Naive thymus-derived CD4-positive, alpha-beta T cell (primary cell): ENCODE data around the gene RPRD2. TPM values are rescaled to one million over a fixed set of nuclear protein-coding genes. Genes with fewer than 3 reads are reported as not detected.
A peak's percentile ranks its signal among the peaks of the same experiment; 100 is the strongest.

Source experiments
- ATAC-seq: fragments of 150-1000 bp; cut with Tn5 transposase; 2 replicates; pipeline ENCODE4 v1.10.0; 2021; ENCODE audit warnings: mild to moderate bottlenecking, moderate library complexity
- CTCF ChIA-PET: fragments of 350-600 bp; sonication (Branson Sonifier 250); formaldehyde crosslinking; loops from one replicate; lab custom pipeline; 2021; ENCODE audit warnings: antibody characterized with exemption; lab: Charles Lee
- POLR2A ChIA-PET: fragments of 350-600 bp; sonication (Branson Sonifier 250); formaldehyde crosslinking; loops from one replicate; lab custom pipeline; 2021; ENCODE audit warnings: antibody characterized with exemption, inconsistent platforms; lab: Charles Lee
- DNase-seq, 9 donors: peaks; one replicate each; pipeline versions ENCODE4 v3.0.0 to v3.0.0-alpha.2; 2020 to 2022; ENCODE audit warnings: mixed read lengths in 1 of 9
- H3K27ac ChIP-seq: one replicate; pipeline ENCODE4 v1.7.0; 2013; ENCODE audit warnings: mild to moderate bottlenecking, low read depth, low read length, moderate library complexity
- H3K27me3 ChIP-seq, 2 donors: one replicate each; pipeline ENCODE4 v1.7.0; 2013; ENCODE audit warnings: low read length in 2 of 2, mild to moderate bottlenecking in 2 of 2, moderate library complexity in 2 of 2; ENCODE audit not compliant: control insufficient read depth in 2 of 2, insufficient read depth in 2 of 2
- H3K36me3 ChIP-seq, 3 experiments: 1 replicate in 2 of 3; 2 replicates in 1 of 3; pipeline ENCODE4 v1.7.0; 2013; ENCODE audit warnings: low read length in 3 of 3, mild to moderate bottlenecking in 3 of 3, moderate library complexity in 1 of 3; ENCODE audit not compliant: insufficient read depth in 3 of 3, control insufficient read depth in 2 of 3
- H3K4me1 ChIP-seq, 2 donors: one replicate each; pipeline ENCODE4 v1.7.0; 2013; ENCODE audit warnings: low read length in 2 of 2, mild to moderate bottlenecking in 2 of 2, moderate library complexity in 1 of 2; ENCODE audit not compliant: control insufficient read depth in 2 of 2, insufficient read depth in 2 of 2
- H3K4me3 ChIP-seq: 2 replicates; pipeline ENCODE4 v1.7.0; 2013; ENCODE audit warnings: mild to moderate bottlenecking, low read length
- H3K9me3 ChIP-seq, 3 experiments: 1 replicate in 2 of 3; 2 replicates in 1 of 3; pipeline ENCODE4 v1.7.0; 2013; ENCODE audit warnings: low read length in 3 of 3; ENCODE audit not compliant: control insufficient read depth in 2 of 3
- H3K27ac Mint-ChIP-seq, 9 donors: one replicate each; pipeline ENCODE4 v1.8.0; 2020 to 2022; ENCODE audit warnings: mixed read lengths in 9 of 9, mild to moderate bottlenecking in 8 of 9, moderate library complexity in 5 of 9, inconsistent platforms in 2 of 9
- H3K27me3 Mint-ChIP-seq, 5 donors: one replicate each; pipeline ENCODE4 v1.8.0; 2021 to 2022; ENCODE audit warnings: mixed read lengths in 5 of 5, mild to moderate bottlenecking in 1 of 5
- H3K36me3 Mint-ChIP-seq, 5 donors: one replicate each; pipeline ENCODE4 v1.8.0; 2020 to 2022; ENCODE audit warnings: mixed read lengths in 5 of 5, mild to moderate bottlenecking in 3 of 5, inconsistent platforms in 1 of 5
- H3K4me1 Mint-ChIP-seq, 7 donors: one replicate each; pipeline ENCODE4 v1.8.0; 2020 to 2022; ENCODE audit warnings: mixed read lengths in 7 of 7, mild to moderate bottlenecking in 3 of 7, inconsistent platforms in 1 of 7
- H3K4me3 Mint-ChIP-seq, 10 donors: one replicate each; pipeline ENCODE4 v1.8.0; 2020 to 2022; ENCODE audit warnings: mild to moderate bottlenecking in 10 of 10, mixed read lengths in 10 of 10, moderate library complexity in 6 of 10, inconsistent platforms in 2 of 10
- H3K9me3 Mint-ChIP-seq, 11 donors: one replicate each; pipeline ENCODE4 v1.8.0; 2020 to 2022; ENCODE audit warnings: mixed read lengths in 11 of 11, mild to moderate bottlenecking in 4 of 11, inconsistent platforms in 1 of 11, moderate library complexity in 1 of 11
- intact Hi-C, 2 donors: fragments of 100-400 bp; cut with micrococcal nuclease; formaldehyde crosslinking; loops; one replicate each; pipeline ENCODE4 v1.15.1; 2023
- polyA plus RNA-seq, 2 donors: library from polyadenylated mRNA; unstranded; fragments of 300-500 nt; fragmentation: Illumina TruSeq; gene quantifications; one replicate each; pipeline ENCODE4 v1.2.3, GENCODE V29; 2021
- total RNA-seq, 6 experiments: library from RNA in 5 of 6; stranded (reverse) in 5 of 6; gene quantifications; 1 replicate in 5 of 6; 2 replicates in 1 of 6; pipeline ENCODE4 v1.2.3 and lab custom pipeline; 2021 to 2026

The RPRD2 gene
- total and polyA plus RNA-seq, 7 experiments from 2014 or later = 27.5 to 62.2 (median 40.6) TPM

- no peaks in the 10 kb centered on the region for H3K9me3 Mint-ChIP-seq
- intact Hi-C loops = no loop called here
- POLR2A ChIA-PET = interaction anchor here (1.0 kb wide), 1 partner anchor 150 kb away, joined by 3 read pairs; no protein-coding TSS in a partner anchor
- Histone ChIP-seq H3K27ac (no peak overlapping the region), H3K36me3 (no peaks in the 10 kb centered on the region), H3K4me3 (no peak overlapping the region), H3K4me1 (peaks cover 0 to 6% of the 10 kb centered on the region in 2 donors), H3K9me3 (no peaks in the 10 kb centered on the region), H3K27me3 (no peaks in the 10 kb centered on the region)
- H3K4me3 Mint-ChIP-seq = peak overlapping the region; percentile 15 to 94 (median 88)
- peaks cover 9 to 17% (median 10%) of the 10 kb centered on the region in 7 donors for H3K4me1 Mint-ChIP-seq
- ATAC-seq (no peak), DNase-seq (no peak)
- H3K27ac Mint-ChIP-seq = peak overlapping the region in 1 of 9 donors; percentile 48
- CTCF ChIA-PET = interaction anchor here (0.9 kb wide), 1 partner anchor 28 kb away, joined by 3 read pairs; no protein-coding TSS in a partner anchor
- peaks cover 0 to 5% (median 0%) of the 10 kb centered on the region in 5 donors for H3K36me3 Mint-ChIP-seq
- no peaks in the 10 kb centered on the region for H3K27me3 Mint-ChIP-seq
Measured at GRCh38 chr1:150514260-150514659, 150.3 kb downstream of the RPRD2 start.

- CTCF ChIA-PET = interaction anchor here (0.9 to 1.4 kb wide), 5 partner anchors 10 to 259 kb away, joined by 3 to 4 read pairs (median 3); no protein-coding TSS in a partner anchor
- Mint-ChIP-seq H3K27me3 (no peaks in the 10 kb centered on the region), H3K36me3 (peaks cover 0 to 5% (median 0%) of the 10 kb centered on the region in 5 donors), H3K4me3 (peak overlapping the region; percentile 83 to 94 (median 90)), H3K4me1 (peaks cover 9 to 17% (median 10%) of the 10 kb centered on the region in 7 donors), H3K27ac (peak overlapping the region; percentile 40 to 86 (median 65)), H3K9me3 (no peaks in the 10 kb centered on the region)
- DNase-seq (peak in 1 of 9 donors; percentile 30), ATAC-seq (no peak)
- POLR2A ChIA-PET = interaction anchor here (0.6 to 2.7 kb wide), 11 partner anchors 28 to 302 kb away, joined by 3 to 16 read pairs (median 3); partner anchors contain the start of genes ENSA and TARS2
- no peaks in the 10 kb centered on the region for H3K9me3 ChIP-seq
- H3K27ac ChIP-seq = peak overlapping the region; percentile 64
- intact Hi-C loops = loop anchor here (1.0 to 5.0 kb wide), 4 partner anchors 28 to 258 kb away; partner anchors contain the start of genes TARS2 (in 2 of the 2) and CA14 (in 1 of the 2)
- H3K4me3 ChIP-seq = peak overlapping the region; percentile 58
- H3K27me3 ChIP-seq = no peaks in the 10 kb centered on the region
- H3K4me1 ChIP-seq = peaks cover 0 to 6% of the 10 kb centered on the region in 2 donors
- H3K36me3 ChIP-seq = no peaks in the 10 kb centered on the region
Measured at GRCh38 chr1:150514913-150515327, 151.0 kb downstream of the RPRD2 start.

GRCh38 chr1:150515328-150516049 is 151.5 kb downstream of the RPRD2 start, which contains the start of gene FALEC:
FALEC (plus strand) TSS chr1:150515752.
- POLR2A ChIA-PET = interaction anchor here (0.6 to 2.7 kb wide), 18 partner anchors 26 to 308 kb away, joined by 3 to 16 read pairs (median 3); partner anchors contain the start of genes ENSA, PRPF3, RPRD2 and TARS2
- CTCF ChIA-PET = interaction anchor here (0.6 to 1.4 kb wide), 8 partner anchors 10 to 404 kb away, joined by 3 to 8 read pairs (median 4); no protein-coding TSS in a partner anchor

GRCh38 chr1:150516050-150516591 is 152.2 kb downstream of the RPRD2 start:
- no peaks in the 10 kb centered on the region for H3K36me3 ChIP-seq
- H3K27ac ChIP-seq = peak overlapping the region; percentile 64
- peak overlapping the region; percentile 58 for H3K4me3 ChIP-seq
- ATAC-seq (no peak), DNase-seq (no peak)
- Mint-ChIP-seq H3K4me1 (peaks cover 9 to 16% (median 10%) of the 10 kb centered on the region in 7 donors), H3K4me3 (peak overlapping the region; percentile 83 to 94 (median 90)), H3K27me3 (peaks cover 0 to 1% (median 0%) of the 10 kb centered on the region in 5 donors), H3K36me3 (peaks cover 0 to 5% (median 0%) of the 10 kb centered on the region in 5 donors), H3K27ac (peak overlapping the region; percentile 40 to 87 (median 67)), H3K9me3 (no peaks in the 10 kb centered on the region)
- no peaks in the 10 kb centered on the region for H3K9me3 ChIP-seq
- intact Hi-C loops = loop anchor here in 1 of 2 donors (5.0 kb wide), 1 partner anchor 259 kb away; the partner anchor contains the start of gene CA14
- H3K27me3 ChIP-seq = no peaks in the 10 kb centered on the region
- peaks cover 0 to 6% of the 10 kb centered on the region in 2 donors for H3K4me1 ChIP-seq
- ChIA-PET POLR2A (interaction anchor here (0.6 to 2.7 kb wide), 13 partner anchors 27 to 309 kb away, joined by 3 to 16 read pairs (median 3); partner anchors contain the start of genes ENSA, PRPF3, RPRD2 and TARS2), CTCF (interaction anchor here (0.6 to 1.4 kb wide), 6 partner anchors 9 to 405 kb away, joined by 3 to 8 read pairs (median 4); no protein-coding TSS in a partner anchor)

More at GRCh38 chr1:150515328-150516049, 151.5 kb downstream of the RPRD2 start, which contains the start of gene FALEC:
- H3K4me1 Mint-ChIP-seq = peaks cover 9 to 17% (median 10%) of the 10 kb centered on the region in 7 donors
- peak; percentile 99 for ATAC-seq
- H3K36me3 Mint-ChIP-seq = peaks cover 0 to 5% (median 0%) of the 10 kb centered on the region in 5 donors
- no peaks in the 10 kb centered on the region for H3K9me3 Mint-ChIP-seq
- peak within 1 kb of the TSS; percentile 83 to 94 (median 90) for H3K4me3 Mint-ChIP-seq
- H3K9me3 ChIP-seq = no peaks in the 10 kb centered on the region
- peak within 1 kb of the TSS; percentile 40 to 87 (median 76) for H3K27ac Mint-ChIP-seq
- peak; percentile 81 to 94 (median 86) for DNase-seq
- no peaks in the 10 kb centered on the region for H3K27me3 ChIP-seq
- H3K27me3 Mint-ChIP-seq = no peaks in the 10 kb centered on the region
- intact Hi-C loops = loop anchor here (1.0 to 5.0 kb wide), 4 partner anchors 28 to 258 kb away; partner anchors contain the start of genes TARS2 (in 2 of the 2) and CA14 (in 1 of the 2)
- H3K27ac ChIP-seq = peak within 1 kb of the TSS; percentile 64
- H3K4me1 ChIP-seq = peaks cover 0 to 6% of the 10 kb centered on the region in 2 donors
- peak within 1 kb of the TSS; percentile 58 for H3K4me3 ChIP-seq
- no peaks in the 10 kb centered on the region for H3K36me3 ChIP-seq

- Histone ChIP-seq H3K4me3 (no peak overlapping the region), H3K27ac (no peak overlapping the region), H3K9me3 (no peaks in the 10 kb centered on the region), H3K4me1 (peaks cover 0 to 6% of the 10 kb centered on the region in 2 donors), H3K36me3 (no peaks in the 10 kb centered on the region), H3K27me3 (no peaks in the 10 kb centered on the region)
- H3K4me3 Mint-ChIP-seq = peak overlapping the region; percentile 83 to 94 (median 90)
- peaks cover 9 to 21% (median 10%) of the 10 kb centered on the region in 7 donors for H3K4me1 Mint-ChIP-seq
- DNase-seq (peak in 1 of 9 donors; percentile 15), ATAC-seq (no peak)
- peak overlapping the region; percentile 25 to 87 (median 69) for H3K27ac Mint-ChIP-seq
- no peaks in the 10 kb centered on the region for H3K9me3 Mint-ChIP-seq
- H3K36me3 Mint-ChIP-seq = peaks cover 0 to 4% (median 0%) of the 10 kb centered on the region in 5 donors
- ChIA-PET CTCF (interaction anchor here (1.4 kb wide), 3 partner anchors 9 to 261 kb away, joined by 4 to 8 read pairs (median 5); no protein-coding TSS in a partner anchor), POLR2A (interaction anchor here (0.6 to 2.7 kb wide), 5 partner anchors 30 to 310 kb away, joined by 3 to 16 read pairs (median 3); partner anchors contain the start of gene TARS2)
- peaks cover 0 to 5% (median 0%) of the 10 kb centered on the region in 5 donors for H3K27me3 Mint-ChIP-seq
- intact Hi-C loops = loop anchor here in 1 of 2 donors (5.0 kb wide), 1 partner anchor 259 kb away; the partner anchor contains the start of gene CA14
Measured at GRCh38 chr1:150516616-150517015, 152.7 kb downstream of the RPRD2 start.
